Ishikawa (cell line): ENCODE data around the gene CELF2.

Experiments
- CEBPB ChIP-seq: IDR thresholded peaks from 2 replicates; pipeline ENCODE4 v1.6.1; 2012
- CREB1 ChIP-seq: IDR thresholded peaks from 2 replicates; pipeline ENCODE4 v1.6.1; 2012; ENCODE audit warnings: low read depth
- EGR1 ChIP-seq: IDR thresholded peaks from 2 replicates; pipeline ENCODE4 v1.6.1; 2012
- EP300 ChIP-seq: IDR thresholded peaks from 2 replicates; pipeline ENCODE4 v1.6.1; 2012; ENCODE audit warnings: borderline replicate concordance
- FOXM1 ChIP-seq: IDR thresholded peaks from 2 replicates; pipeline ENCODE4 v1.6.1; 2012; ENCODE audit warnings: low read depth, borderline replicate concordance
- NFIC ChIP-seq: IDR thresholded peaks from 2 replicates; pipeline ENCODE4 v1.6.1; 2012
- RAD21 ChIP-seq: IDR thresholded peaks from 2 replicates; pipeline ENCODE4 v1.6.1; 2012; ENCODE audit warnings: low read depth
- TAF1 ChIP-seq: IDR thresholded peaks from 2 replicates; pipeline ENCODE4 v1.6.1; 2012; ENCODE audit warnings: low read depth, mild to moderate bottlenecking
- TCF12 ChIP-seq: IDR thresholded peaks from 2 replicates; pipeline ENCODE4 v1.6.1; 2012; ENCODE audit warnings: low read depth
- TEAD4 ChIP-seq: IDR thresholded peaks from 2 replicates; pipeline ENCODE4 v1.6.1; 2012
- YY1 ChIP-seq: IDR thresholded peaks from 2 replicates; pipeline ENCODE4 v1.6.1; 2012; ENCODE audit warnings: low read depth
- ZBTB7A ChIP-seq: IDR thresholded peaks from 2 replicates; pipeline ENCODE4 v1.6.1; 2012; ENCODE audit warnings: low read depth
- TF ChIP-seq, protein P1 (sequence below): IDR thresholded peaks from 2 replicates; pipeline ENCODE4 v1.6.1; 2012
- TF ChIP-seq, protein P2 (sequence below): IDR thresholded peaks from 2 replicates; pipeline ENCODE4 v1.6.1; 2012; ENCODE audit warnings: low read depth, mild to moderate bottlenecking
- TF ChIP-seq, protein P3 (sequence below): IDR thresholded peaks from 2 replicates; pipeline ENCODE4 v1.6.1; 2012

Gene CELF2

DNA sequence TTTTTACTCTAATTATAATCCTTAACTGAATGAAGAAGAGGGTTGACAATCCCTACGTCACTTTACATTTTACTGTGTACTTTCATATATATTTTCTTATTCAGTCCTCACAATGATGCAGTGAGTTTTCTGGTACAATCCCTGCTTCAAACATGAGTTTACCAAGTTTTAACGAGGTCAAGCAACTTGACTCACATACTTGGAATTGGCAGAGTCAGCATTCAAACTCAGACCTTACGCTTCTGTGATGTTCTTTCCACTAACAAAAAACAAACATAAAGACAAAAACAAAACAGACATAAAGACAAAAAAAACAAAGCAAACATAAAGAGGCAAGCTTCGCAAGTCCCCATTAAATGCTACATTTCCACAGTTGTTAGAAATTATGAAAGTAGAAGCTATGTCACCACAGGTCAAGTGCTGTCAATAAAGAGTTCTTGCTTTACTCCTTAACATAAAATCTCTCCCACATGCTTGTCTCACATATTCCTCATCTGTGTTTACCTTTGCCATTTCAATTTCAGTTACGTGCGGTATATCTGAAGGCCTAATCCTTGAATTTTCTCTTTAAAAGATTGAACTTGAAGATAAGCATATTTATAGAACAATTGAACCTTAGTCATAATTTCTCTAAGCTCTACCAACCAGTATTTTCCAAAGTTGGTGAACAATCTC, 217.3 kb downstream of the CELF2 start:
- TF ChIP-seq TEAD4 = no peak
- no peak for TF ChIP-seq FOXM1
- no peak for TF ChIP-seq YY1
- no peak for TF ChIP-seq ZBTB7A
- TF ChIP-seq TCF12 = no peak
- no peak for TF ChIP-seq TAF1
- TF ChIP-seq CEBPB = no peak
- TF ChIP-seq CREB1 = no peak
- TF ChIP-seq, protein P1, sequence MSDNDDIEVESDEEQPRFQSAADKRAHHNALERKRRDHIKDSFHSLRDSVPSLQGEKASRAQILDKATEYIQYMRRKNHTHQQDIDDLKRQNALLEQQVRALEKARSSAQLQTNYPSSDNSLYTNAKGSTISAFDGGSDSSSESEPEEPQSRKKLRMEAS = no peak
- TF ChIP-seq, protein P2, sequence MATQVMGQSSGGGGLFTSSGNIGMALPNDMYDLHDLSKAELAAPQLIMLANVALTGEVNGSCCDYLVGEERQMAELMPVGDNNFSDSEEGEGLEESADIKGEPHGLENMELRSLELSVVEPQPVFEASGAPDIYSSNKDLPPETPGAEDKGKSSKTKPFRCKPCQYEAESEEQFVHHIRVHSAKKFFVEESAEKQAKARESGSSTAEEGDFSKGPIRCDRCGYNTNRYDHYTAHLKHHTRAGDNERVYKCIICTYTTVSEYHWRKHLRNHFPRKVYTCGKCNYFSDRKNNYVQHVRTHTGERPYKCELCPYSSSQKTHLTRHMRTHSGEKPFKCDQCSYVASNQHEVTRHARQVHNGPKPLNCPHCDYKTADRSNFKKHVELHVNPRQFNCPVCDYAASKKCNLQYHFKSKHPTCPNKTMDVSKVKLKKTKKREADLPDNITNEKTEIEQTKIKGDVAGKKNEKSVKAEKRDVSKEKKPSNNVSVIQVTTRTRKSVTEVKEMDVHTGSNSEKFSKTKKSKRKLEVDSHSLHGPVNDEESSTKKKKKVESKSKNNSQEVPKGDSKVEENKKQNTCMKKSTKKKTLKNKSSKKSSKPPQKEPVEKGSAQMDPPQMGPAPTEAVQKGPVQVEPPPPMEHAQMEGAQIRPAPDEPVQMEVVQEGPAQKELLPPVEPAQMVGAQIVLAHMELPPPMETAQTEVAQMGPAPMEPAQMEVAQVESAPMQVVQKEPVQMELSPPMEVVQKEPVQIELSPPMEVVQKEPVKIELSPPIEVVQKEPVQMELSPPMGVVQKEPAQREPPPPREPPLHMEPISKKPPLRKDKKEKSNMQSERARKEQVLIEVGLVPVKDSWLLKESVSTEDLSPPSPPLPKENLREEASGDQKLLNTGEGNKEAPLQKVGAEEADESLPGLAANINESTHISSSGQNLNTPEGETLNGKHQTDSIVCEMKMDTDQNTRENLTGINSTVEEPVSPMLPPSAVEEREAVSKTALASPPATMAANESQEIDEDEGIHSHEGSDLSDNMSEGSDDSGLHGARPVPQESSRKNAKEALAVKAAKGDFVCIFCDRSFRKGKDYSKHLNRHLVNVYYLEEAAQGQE = no peak
- no peak for TF ChIP-seq RAD21
- TF ChIP-seq NFIC = no peak
- TF ChIP-seq, protein P3, sequence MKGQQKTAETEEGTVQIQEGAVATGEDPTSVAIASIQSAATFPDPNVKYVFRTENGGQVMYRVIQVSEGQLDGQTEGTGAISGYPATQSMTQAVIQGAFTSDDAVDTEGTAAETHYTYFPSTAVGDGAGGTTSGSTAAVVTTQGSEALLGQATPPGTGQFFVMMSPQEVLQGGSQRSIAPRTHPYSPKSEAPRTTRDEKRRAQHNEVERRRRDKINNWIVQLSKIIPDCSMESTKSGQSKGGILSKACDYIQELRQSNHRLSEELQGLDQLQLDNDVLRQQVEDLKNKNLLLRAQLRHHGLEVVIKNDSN = no peak
- no peak for TF ChIP-seq EGR1
- no peak for TF ChIP-seq EP300

DNA sequence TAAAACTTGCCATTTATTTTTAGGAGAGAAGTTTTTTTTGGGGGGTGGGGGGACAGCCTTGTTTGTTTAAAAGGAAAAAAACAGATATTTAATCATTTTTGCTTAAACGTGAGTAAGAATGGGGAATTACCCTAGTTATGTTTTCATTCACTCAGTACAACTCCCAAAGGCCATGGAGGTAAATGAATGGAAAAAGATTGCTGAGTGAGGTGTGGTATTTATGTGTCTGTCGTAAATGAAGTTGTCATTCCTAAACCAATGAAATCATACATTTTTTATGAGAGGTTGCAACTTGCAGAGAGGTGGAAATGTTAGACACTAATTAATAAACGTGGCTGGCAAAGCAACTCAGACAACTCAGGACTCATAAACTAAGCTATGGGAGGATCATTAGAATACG, 218.1 kb downstream of the CELF2 start:
- TF ChIP-seq, protein P1 = no peak
- TF ChIP-seq, protein P2 = no peak
- TF ChIP-seq, protein P3 = no peak
- TF ChIP-seq TEAD4 (no peak), TAF1 (no peak), FOXM1 (no peak), NFIC (no peak), RAD21 (no peak), YY1 (no peak), ZBTB7A (no peak)

DNA sequence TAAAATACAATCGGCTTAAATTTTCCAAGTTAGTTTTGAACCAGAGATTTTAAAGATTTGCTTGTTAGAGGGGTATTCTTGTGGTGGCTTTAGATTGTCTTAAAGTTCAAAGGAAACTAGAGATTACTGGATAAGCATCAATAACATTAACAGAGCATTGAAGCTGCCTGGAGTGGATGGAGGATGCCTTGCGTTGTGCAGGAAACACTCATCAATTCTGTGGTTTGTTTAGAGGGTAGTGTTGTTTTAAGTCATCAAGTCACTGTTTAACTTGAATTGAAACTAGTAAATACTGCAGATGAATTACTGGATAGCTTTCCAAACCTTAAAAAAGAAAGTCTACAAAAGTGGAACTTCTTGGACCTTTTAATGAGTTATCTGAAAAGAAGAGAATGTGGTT, 218.6 kb downstream of the CELF2 start:
- no peak for TF ChIP-seq TAF1
- TF ChIP-seq, protein P1 = no peak
- TF ChIP-seq CREB1 = no peak
- TF ChIP-seq NFIC = no peak
- no peak for TF ChIP-seq CEBPB
- no peak for TF ChIP-seq FOXM1
- TF ChIP-seq ZBTB7A = no peak
- TF ChIP-seq, protein P3 = no peak

DNA sequence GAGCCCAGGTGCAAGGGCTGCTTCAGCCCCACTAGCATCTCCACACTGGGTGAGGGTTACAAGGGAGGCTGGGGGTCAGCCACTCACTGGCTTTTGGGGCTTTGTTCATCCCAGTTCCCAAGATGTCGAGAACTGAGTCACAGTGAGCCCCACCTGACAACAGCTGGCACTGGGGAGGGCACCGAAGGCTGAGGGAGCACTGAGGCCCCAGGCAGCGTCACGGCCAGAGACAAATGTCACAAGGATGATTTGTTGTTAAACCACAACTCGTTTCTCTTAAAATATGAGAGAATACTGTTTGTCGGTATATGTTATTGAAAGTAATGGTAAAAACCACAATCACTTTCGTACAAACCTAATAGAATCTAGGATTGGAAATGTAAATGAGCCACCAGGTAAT, 219.9 kb downstream of the CELF2 start:
- TF ChIP-seq CREB1 (no peak), RAD21 (no peak), FOXM1 (no peak), EP300 (no peak), ZBTB7A (no peak), TAF1 (no peak)
- TF ChIP-seq, protein P2 = no peak
